ENCODE results near the gene KSR2.
"Not testable (repeated sequence)": the region's sequence is repeated elsewhere in the genome, so short reads cannot be mapped to it uniquely, and the experiment has no call there.

- TF ChIP-seq POLR2A, TAF1 (IDR thresholded peaks at IDR 0.05; ENCODE audit: low read depth, low read length): not testable (repeated sequence)
Measured at GRCh38 chr12:117746358-117746757, 222.4 kb downstream of the KSR2 start.

Measured in GM12891 (cell line).